ENCODE measurements around the gene TOLLIP. TPM values are rescaled to one million over a fixed set of nuclear protein-coding genes. Genes with fewer than 3 reads are reported as not detected.

TOLLIP gene
- total and polyA plus RNA-seq, 9 of the 15 experiments (the other 6 are each of a cell fraction or from before 2014, with no cell fraction given) = 0.23 to 22.8 (median 7.1) TPM

DNA sequence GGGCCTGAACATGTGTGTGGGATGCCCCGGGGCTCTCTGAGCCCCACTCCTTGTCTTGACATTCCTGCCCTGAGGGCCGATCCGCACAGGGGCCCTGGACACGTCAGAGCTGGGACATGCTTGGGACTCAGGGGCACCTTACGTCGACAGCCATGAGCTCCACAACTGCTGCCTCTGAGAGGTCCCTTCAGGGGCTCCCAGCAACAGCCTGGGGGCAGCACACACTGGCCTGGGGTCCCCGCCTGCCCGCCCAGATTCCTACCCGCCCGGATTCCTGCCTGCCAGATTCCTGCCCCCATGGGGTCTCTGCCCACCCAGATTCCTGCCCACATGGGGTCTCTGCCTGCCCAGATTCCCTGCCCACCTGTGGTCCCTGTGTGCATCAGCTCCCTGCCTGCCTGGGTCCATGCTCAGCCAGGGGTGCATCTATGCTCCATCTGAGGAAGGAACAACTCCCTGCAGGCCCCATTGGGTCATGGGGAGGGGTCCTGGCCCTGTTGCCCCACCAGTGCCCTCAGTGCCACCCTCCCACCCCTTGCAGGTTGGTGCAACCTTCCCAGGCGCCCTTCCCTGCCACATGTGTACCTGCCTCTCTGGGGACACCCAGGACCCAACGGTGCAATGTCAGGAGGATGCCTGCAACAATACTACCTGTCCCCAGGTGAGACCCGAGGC is 50.9 kb downstream of the TOLLIP start:
- no peak overlapping the region for H3K4me3 ChIP-seq
- no peak overlapping the region for H3K4me2 ChIP-seq (ENCODE audit: insufficient read depth, low read length)
- CTCF ChIA-PET (ENCODE audit: low intra/inter-chr PET ratio) = no interaction called here
- H3K9me3 ChIP-seq (replicated peaks; ENCODE audit: control insufficient read depth, insufficient read depth, low read depth, low read length) = no peaks in the 10 kb centered on the region
- peaks cover 0 to 11% of the 10 kb centered on the region in 2 experiments; a peak in 2 of 5 replicates for H3K27me3 ChIP-seq (ENCODE audit: control insufficient read depth in 2 of 2, insufficient read depth in 2 of 2, low read length in 2 of 2)
- intact Hi-C loops (cut with micrococcal nuclease) = no loop called here
- H3K79me2 ChIP-seq (ENCODE audit: control insufficient read depth, insufficient read depth, low read length) = no peaks in the 10 kb centered on the region
- no peaks in the 10 kb centered on the region; the same call in 1 of the 2 replicates for H4K20me1 ChIP-seq (replicated peaks; ENCODE audit: control insufficient read depth, insufficient read depth, low read length)
- H2AFZ ChIP-seq (ENCODE audit: low read depth, low read length) = no peak overlapping the region
- H3K9ac ChIP-seq (ENCODE audit: insufficient read depth in 1 of 2, low read depth in 2 of 2, low read length in 2 of 2) = no peak overlapping the region
- ATAC-seq = no peak
- H3K4me1 ChIP-seq (replicated peaks in 1 of 2; ENCODE audit: control insufficient read depth in 2 of 2, insufficient read depth in 2 of 2, low read length in 2 of 2) = peaks cover 5 to 70% of the 10 kb centered on the region in 2 experiments; a peak in 4 of 5 replicates
- BruUV-seq (replicated peaks) = no TSS peak
- no peaks in the 10 kb centered on the region for H3K36me3 ChIP-seq (ENCODE audit: control insufficient read depth, insufficient read depth, low read length)
- POLR2A ChIA-PET = interaction anchor here (0.8 kb wide), 1 partner anchor 106 kb away, joined by 3 read pairs; no protein-coding TSS in a partner anchor
- in situ Hi-C loops (cut with MboI) = no loop called here
- WGBS (ENCODE audit: insufficient coverage, low coverage, missing lambda C conversion rate) = 2% methylated on average over 11 of the region's 13 CpGs
- no peak overlapping the region for H3K27ac ChIP-seq (ENCODE audit: extremely low read depth, low read depth, low read length)
- peaks cover 8% of the 10 kb centered on the region for H3K9me1 ChIP-seq (ENCODE audit: control insufficient read depth, insufficient read depth, low read length)
- no peak for DNase-seq (ENCODE audit: extremely low read depth in 1 of 4, low spot score in 3 of 4)
- no peak for FAIRE-seq
- TF ChIP-seq PTTG1 (tag; IDR thresholded peaks at IDR 0.05; ENCODE audit: low read depth) (no peak), C11orf30 (IDR thresholded peaks at IDR 0.05; ENCODE audit: low read depth) (no peak), SIN3B (IDR thresholded peaks at IDR 0.05; ENCODE audit: low read depth) (no peak), L3MBTL2 (IDR thresholded peaks at IDR 0.05) (no peak), ZNF217 (CRISPR knock-in tag; IDR thresholded peaks at IDR 0.05) (no peak), KAT8 (IDR thresholded peaks at IDR 0.05; ENCODE audit: low read depth) (no peak)
- TF ChIP-seq, protein P1, sequence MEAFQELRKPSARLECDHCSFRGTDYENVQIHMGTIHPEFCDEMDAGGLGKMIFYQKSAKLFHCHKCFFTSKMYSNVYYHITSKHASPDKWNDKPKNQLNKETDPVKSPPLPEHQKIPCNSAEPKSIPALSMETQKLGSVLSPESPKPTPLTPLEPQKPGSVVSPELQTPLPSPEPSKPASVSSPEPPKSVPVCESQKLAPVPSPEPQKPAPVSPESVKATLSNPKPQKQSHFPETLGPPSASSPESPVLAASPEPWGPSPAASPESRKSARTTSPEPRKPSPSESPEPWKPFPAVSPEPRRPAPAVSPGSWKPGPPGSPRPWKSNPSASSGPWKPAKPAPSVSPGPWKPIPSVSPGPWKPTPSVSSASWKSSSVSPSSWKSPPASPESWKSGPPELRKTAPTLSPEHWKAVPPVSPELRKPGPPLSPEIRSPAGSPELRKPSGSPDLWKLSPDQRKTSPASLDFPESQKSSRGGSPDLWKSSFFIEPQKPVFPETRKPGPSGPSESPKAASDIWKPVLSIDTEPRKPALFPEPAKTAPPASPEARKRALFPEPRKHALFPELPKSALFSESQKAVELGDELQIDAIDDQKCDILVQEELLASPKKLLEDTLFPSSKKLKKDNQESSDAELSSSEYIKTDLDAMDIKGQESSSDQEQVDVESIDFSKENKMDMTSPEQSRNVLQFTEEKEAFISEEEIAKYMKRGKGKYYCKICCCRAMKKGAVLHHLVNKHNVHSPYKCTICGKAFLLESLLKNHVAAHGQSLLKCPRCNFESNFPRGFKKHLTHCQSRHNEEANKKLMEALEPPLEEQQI (IDR thresholded peaks at IDR 0.05) = no peak
- TF ChIP-seq, protein P2, sequence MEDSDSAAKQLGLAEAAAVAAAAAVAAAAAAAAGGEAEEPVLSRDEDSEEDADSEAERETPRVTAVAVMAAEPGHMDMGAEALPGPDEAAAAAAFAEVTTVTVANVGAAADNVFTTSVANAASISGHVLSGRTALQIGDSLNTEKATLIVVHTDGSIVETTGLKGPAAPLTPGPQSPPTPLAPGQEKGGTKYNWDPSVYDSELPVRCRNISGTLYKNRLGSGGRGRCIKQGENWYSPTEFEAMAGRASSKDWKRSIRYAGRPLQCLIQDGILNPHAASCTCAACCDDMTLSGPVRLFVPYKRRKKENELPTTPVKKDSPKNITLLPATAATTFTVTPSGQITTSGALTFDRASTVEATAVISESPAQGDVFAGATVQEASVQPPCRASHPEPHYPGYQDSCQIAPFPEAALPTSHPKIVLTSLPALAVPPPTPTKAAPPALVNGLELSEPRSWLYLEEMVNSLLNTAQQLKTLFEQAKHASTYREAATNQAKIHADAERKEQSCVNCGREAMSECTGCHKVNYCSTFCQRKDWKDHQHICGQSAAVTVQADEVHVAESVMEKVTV (CRISPR knock-in tag; IDR thresholded peaks at IDR 0.05) = no peak

Data from K562 (cell line).